HCT116 (cell line): ENCODE data around the gene PIGC. TPM values are rescaled to one million over a fixed set of nuclear protein-coding genes. Genes with fewer than 3 reads are reported as not detected.

ENCODE experiments used
- ATAC-seq: fragments of 200-7000 bp; cut with Tn5 transposase; 2 replicates; pipeline ENCODE4 v1.9.1; 2020; ENCODE audit warnings: mild to moderate bottlenecking, moderate library complexity
- BruUV-seq: library from RNA; stranded (reverse); fragments of 400-500 nt; replicated peaks from 2 replicates; lab custom pipeline; 2021; lab: Mats Ljungman, UMichigan
- CTCF ChIA-PET: fragments of 300-600 bp; sonication (Branson Sonifier 250); formaldehyde crosslinking; loops from one replicate; lab custom pipeline; 2021; ENCODE audit warnings: antibody characterized with exemption; lab: Charles Lee
- POLR2A ChIA-PET: fragments of 300-600, 350-600 bp; sonication (Branson Sonifier 250); formaldehyde crosslinking; loops from one replicate; lab custom pipeline; 2021; ENCODE audit warnings: antibody characterized with exemption; lab: Charles Lee
- RAD21 ChIA-PET, 2 experiments: fragments of 300-600 bp; sonication (Branson Sonifier 250); formaldehyde crosslinking; loops; one replicate each; lab custom pipeline; 2023; ENCODE audit warnings: low total read pairs in 2 of 2; ENCODE audit not compliant: uncharacterized antibody in 2 of 2, unreplicated experiment in 2 of 2, low non-redundant PET in 1 of 2; lab: Charles Lee
- DNase-seq: peaks from one replicate; pipeline ENCODE4 v3.0.0-alpha.2; 2010; ENCODE audit warnings: low read depth, low spot score
- H2AFZ ChIP-seq: fragments of 200-600 bp; shearing (Covaris generic), sonication (generic); 2 replicates; pipeline ENCODE4 v1.6.1; 2017; ENCODE audit warnings: low read depth, mixed run types, mixed read lengths, antibody characterized with exemption, low read length; ENCODE audit not compliant: poor library complexity, severe bottlenecking
- H3K27ac ChIP-seq: 2 replicates; pipeline ENCODE4 v1.5.1; 2012; ENCODE audit warnings: low read depth, low read length
- H3K27me3 ChIP-seq: fragments of 200-600 bp; sonication (generic); 2 replicates; pipeline ENCODE4 v1.6.1; 2016; ENCODE audit warnings: mixed run types, low read length, mixed read lengths; ENCODE audit not compliant: insufficient read depth
- H3K36me3 ChIP-seq, 2 experiments: fragments of 200-500 bp in 1 of 2; fragments of 200-600 bp in 1 of 2; sonication (Bioruptor generic) in 1 of 2; sonication (generic) in 1 of 2; 2 replicates each; pipeline versions ENCODE4 v1.5.1 to v1.6.1; 2014 to 2016; ENCODE audit warnings: low read length in 2 of 2, inconsistent platforms in 1 of 2, mixed read lengths in 1 of 2, mixed run types in 1 of 2; ENCODE audit not compliant: insufficient read depth in 2 of 2, control insufficient read depth in 1 of 2
- H3K4me1 ChIP-seq, 2 experiments: fragments of 200-600 bp in 1 of 2; sonication (generic) in 1 of 2; 2 replicates each; pipeline versions ENCODE4 v1.5.1 to v1.6.1; 2012 to 2017; ENCODE audit warnings: low read length in 2 of 2, inconsistent platforms in 1 of 2, mild to moderate bottlenecking in 1 of 2, mixed read lengths in 1 of 2, mixed run types in 1 of 2, moderate library complexity in 1 of 2; ENCODE audit not compliant: insufficient read depth in 2 of 2, control insufficient read depth in 1 of 2
- H3K4me2 ChIP-seq: fragments of 200-600 bp; sonication (generic); 2 replicates; pipeline ENCODE4 v1.6.1; 2017; ENCODE audit warnings: mixed run types, low read length, mixed read lengths
- H3K4me3 ChIP-seq, 2 experiments: fragments of 200-600 bp in 1 of 2; sonication (generic) in 1 of 2; replicated peaks in 1 of 2; 2 replicates each; pipeline ENCODE4 v1.5.1; 2011 to 2016; ENCODE audit warnings: low read length in 2 of 2, control low read depth in 1 of 2, low read depth in 1 of 2, mild to moderate bottlenecking in 1 of 2, mixed read lengths in 1 of 2, mixed run types in 1 of 2
- H3K79me2 ChIP-seq: fragments of 200-600 bp; sonication (generic); 2 replicates; pipeline ENCODE4 v1.6.1; 2017; ENCODE audit warnings: mild to moderate bottlenecking, mixed run types, low read length, moderate library complexity, mixed read lengths; ENCODE audit not compliant: insufficient read depth
- H3K9ac ChIP-seq: fragments of 200-600 bp; sonication (generic); 2 replicates; pipeline ENCODE4 v1.6.1; 2016; ENCODE audit warnings: low read length, mixed read lengths
- H3K9me2 ChIP-seq: fragments of 200-600 bp; sonication (generic), shearing (Covaris generic); 2 replicates; pipeline ENCODE4 v1.6.1; 2017; ENCODE audit warnings: mixed run types, mild to moderate bottlenecking, moderate library complexity; ENCODE audit not compliant: insufficient read depth
- H3K9me3 ChIP-seq, 2 experiments: fragments of 200-500 bp in 1 of 2; fragments of 200-600 bp in 1 of 2; sonication (Bioruptor generic) in 1 of 2; sonication (generic) in 1 of 2; 2 replicates each; pipeline ENCODE4 v1.6.1; 2014 to 2017; ENCODE audit warnings: low read length in 2 of 2, mixed read lengths in 2 of 2, inconsistent platforms in 1 of 2, low read depth in 1 of 2, mild to moderate bottlenecking in 1 of 2, mixed run types in 1 of 2, moderate library complexity in 1 of 2; ENCODE audit not compliant: control insufficient read depth in 1 of 2, insufficient read depth in 1 of 2
- H4K20me1 ChIP-seq: fragments of 200-600 bp; sonication (generic), shearing (Covaris generic); 2 replicates; pipeline ENCODE4 v1.6.1; 2017; ENCODE audit warnings: mixed run types, mild to moderate bottlenecking, moderate library complexity; ENCODE audit not compliant: insufficient read depth
- ATF3 ChIP-seq: IDR thresholded peaks from 2 replicates; pipeline ENCODE4 v1.6.1; 2012
- CEBPB ChIP-seq: IDR thresholded peaks from 2 replicates; pipeline ENCODE4 v1.6.1; 2012; ENCODE audit warnings: low read depth
- EZH2 ChIP-seq: fragments of 200-600 bp; sonication (generic); IDR thresholded peaks from 2 replicates; pipeline ENCODE4 v1.6.1; 2017; ENCODE audit warnings: antibody characterized with exemption, mixed run types
- EZH2phosphoT487 ChIP-seq: fragments of 200-600 bp; IDR thresholded peaks from 2 replicates; pipeline ENCODE4 v1.6.1; 2018; ENCODE audit warnings: antibody characterized with exemption, borderline replicate concordance
- FOSL1 ChIP-seq: IDR thresholded peaks from 2 replicates; pipeline ENCODE4 v1.6.1; 2012; ENCODE audit warnings: low read depth
- POLR2AphosphoS5 ChIP-seq: IDR thresholded peaks from 2 replicates; pipeline ENCODE4 v1.6.1; 2011; ENCODE audit warnings: mild to moderate bottlenecking, low read depth, low read length, moderate library complexity
- SIN3A ChIP-seq: IDR thresholded peaks from 2 replicates; pipeline ENCODE4 v1.6.1; 2012; ENCODE audit warnings: low read depth
- TCF7L2 ChIP-seq: IDR thresholded peaks from 2 replicates; pipeline ENCODE4 v1.7.0; 2011; ENCODE audit warnings: borderline replicate concordance, inconsistent platforms; ENCODE audit not compliant: insufficient read depth, insufficient read length; ENCODE audit errors: extremely low read depth
- YY1 ChIP-seq: IDR thresholded peaks from 2 replicates; pipeline ENCODE4 v1.6.1; 2011; ENCODE audit warnings: low read length, low read depth, moderate library complexity, mild to moderate bottlenecking; ENCODE audit not compliant: insufficient replicate concordance; ENCODE audit errors: extremely low read depth
- ZBTB33 ChIP-seq: IDR thresholded peaks from 2 replicates; pipeline ENCODE4 v1.6.1; 2011; ENCODE audit warnings: mild to moderate bottlenecking, low read length, moderate library complexity; ENCODE audit not compliant: insufficient replicate concordance; ENCODE audit errors: extremely low read depth
- ZFX ChIP-seq: fragments of 450-650 bp; IDR thresholded peaks from 2 replicates; pipeline ENCODE4 v1.6.1; 2017
- ZNF274 ChIP-seq: fragments of 200-500 bp; sonication (Bioruptor generic); IDR thresholded peaks from 2 replicates; pipeline ENCODE4 v1.6.1; 2014; ENCODE audit warnings: mild to moderate bottlenecking, low read depth, low read length, inconsistent platforms
- intact Hi-C: fragments of 100-400 bp; cut with micrococcal nuclease; formaldehyde crosslinking; loops from 2 replicates; pipeline ENCODE4 v1.10.0; 2022
- total RNA-seq: library from RNA; stranded (reverse); gene quantifications from one replicate; pipeline ENCODE4 v1.2.1, GENCODE V29; 2021; ENCODE audit not compliant: unreplicated experiment

Gene PIGC
- total RNA-seq, 1 experiment from 2014 or later: 11.9 TPM

- TF ChIP-seq ZBTB33 (no peak), CEBPB (no peak)
Observed at GRCh38 chr1:172471666-172472065, 27.8 kb upstream of the PIGC start (continued).

GRCh38 chr1:172470149-172470548 lies 26.3 kb upstream of the PIGC start:
- H3K27ac ChIP-seq: no peak overlapping the region
- intact Hi-C loops: no loop called here
- POLR2A ChIA-PET: no interaction called here

More at GRCh38 chr1:172470149-172470548, 26.3 kb upstream of the PIGC start:
- Histone ChIP-seq H3K4me1 (peaks cover 8 to 29% of the 10 kb centered on the region in 2 experiments; a peak in 3 of 4 replicates), H3K4me2 (no peak overlapping the region), H2AFZ (no peak overlapping the region), H3K27me3 (no peaks in the 10 kb centered on the region), H3K9me2 (no peaks in the 10 kb centered on the region), H3K9ac (no peak overlapping the region), H3K4me3 (no peak overlapping the region), H3K36me3 (no peaks in the 10 kb centered on the region), H3K79me2 (no peaks in the 10 kb centered on the region), H4K20me1 (no peaks in the 10 kb centered on the region), H3K9me3 (no peaks in the 10 kb centered on the region)
- DNase-seq (no peak), ATAC-seq (no peak)
- ChIA-PET CTCF (no interaction called here), RAD21 (no interaction called here)
- no peak for TF ChIP-seq TCF7L2
- TF ChIP-seq SIN3A: no peak
- no peak for TF ChIP-seq ATF3
- TF ChIP-seq ZNF274: no peak
- TF ChIP-seq EZH2: no peak
- no peak for TF ChIP-seq EZH2phosphoT487
- TF ChIP-seq FOSL1: no peak
- TF ChIP-seq POLR2AphosphoS5: no peak
- TF ChIP-seq YY1: no peak
- no peak for TF ChIP-seq ZFX
- BruUV-seq: no TSS peak
